DMS53 treated with DMSO at 0.1 percent for 48 hours (cell line): ENCODE data around the gene OPHN1.

Source experiments
- DNase-seq: peaks from one replicate; lab custom pipeline; 2025; ENCODE audit not compliant: unreplicated experiment; lab: John Stamatoyannopoulos, UW

OPHN1 gene

GRCh38 chrX:68254738-68255645 lies 178.3 kb downstream of the OPHN1 start:
- DNase-seq: no peak

DNA sequence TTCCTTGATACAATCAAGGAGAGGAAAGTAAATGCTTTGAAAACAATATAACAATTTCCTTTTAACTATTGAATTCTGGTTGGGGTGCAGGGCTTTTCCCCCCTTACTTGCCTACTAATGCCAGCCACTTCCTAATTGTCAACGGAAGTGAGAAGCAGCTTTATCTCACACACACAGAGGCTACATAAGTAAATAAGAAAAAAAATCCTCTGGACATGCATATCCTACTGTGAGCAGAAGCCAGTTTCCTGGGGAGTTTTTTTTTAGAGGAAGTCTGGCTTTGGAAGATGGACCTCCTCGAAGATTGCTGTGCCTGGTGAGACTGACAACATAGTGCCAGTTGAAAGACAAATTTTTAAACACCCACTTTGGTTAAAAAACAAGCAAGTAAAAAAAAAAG lies 180.6 kb downstream of the OPHN1 start:
- no peak for DNase-seq

DNA sequence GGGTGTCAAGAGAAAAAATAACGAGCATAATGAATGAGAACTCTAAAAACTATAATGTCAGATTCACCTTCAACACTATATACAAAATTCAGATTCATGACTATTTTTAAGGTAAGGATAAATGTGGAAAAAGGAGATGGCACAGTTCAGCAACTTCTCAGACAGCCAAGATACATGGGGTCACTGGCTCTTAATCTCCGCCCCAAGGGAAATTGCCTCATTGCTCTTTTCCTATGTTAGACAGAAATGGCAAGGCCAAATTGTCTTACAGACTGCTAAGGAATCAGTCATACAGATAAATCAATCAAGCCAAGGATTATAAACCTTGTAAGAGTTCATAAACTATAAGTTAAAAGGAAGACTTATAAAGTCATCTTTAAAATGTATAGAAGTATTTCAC lies 183.4 kb downstream of the OPHN1 start:
- DNase-seq: no peak

DNA sequence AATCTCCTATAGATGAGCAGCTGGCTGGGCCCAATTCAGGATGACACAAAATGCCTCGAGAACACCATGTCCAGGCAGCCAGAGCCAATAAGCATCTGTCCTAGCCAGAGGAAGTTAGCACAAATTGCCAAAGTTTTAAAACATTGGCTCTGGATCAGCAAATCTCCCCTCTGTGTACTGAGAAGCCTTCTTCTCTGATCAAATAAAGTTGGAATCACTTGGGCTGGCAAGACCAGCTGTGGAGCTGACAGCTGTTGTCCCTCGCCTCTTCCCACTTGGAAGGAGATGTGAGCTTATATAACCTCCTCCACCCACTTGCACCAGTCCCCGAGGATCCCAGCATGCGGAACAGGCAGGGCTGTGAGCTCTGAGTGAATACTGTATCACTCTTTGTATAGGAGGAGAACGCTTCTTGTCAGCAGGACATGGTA lies 183.9 kb downstream of the OPHN1 start:
- no peak for DNase-seq

DNA sequence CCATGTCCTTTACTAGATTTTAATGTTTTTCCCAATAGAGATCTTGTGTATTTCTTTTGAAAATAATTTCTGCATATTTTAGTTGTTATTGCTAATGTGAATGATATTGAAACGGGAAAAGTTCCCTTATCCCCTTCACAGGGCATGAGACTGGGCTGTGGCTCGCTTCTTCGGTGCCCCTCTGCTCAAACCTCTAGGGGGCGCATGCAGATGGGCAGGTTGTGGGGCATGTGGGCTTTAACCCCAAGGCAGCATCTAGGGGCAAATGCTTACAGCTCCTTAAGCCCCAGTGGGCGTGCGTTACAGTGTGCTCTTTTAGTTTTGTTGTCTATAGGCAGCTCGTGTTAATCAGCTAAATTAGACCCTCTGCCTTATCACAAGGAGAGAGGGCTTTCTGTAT lies 194.7 kb downstream of the OPHN1 start:
- DNase-seq: no peak

DNA sequence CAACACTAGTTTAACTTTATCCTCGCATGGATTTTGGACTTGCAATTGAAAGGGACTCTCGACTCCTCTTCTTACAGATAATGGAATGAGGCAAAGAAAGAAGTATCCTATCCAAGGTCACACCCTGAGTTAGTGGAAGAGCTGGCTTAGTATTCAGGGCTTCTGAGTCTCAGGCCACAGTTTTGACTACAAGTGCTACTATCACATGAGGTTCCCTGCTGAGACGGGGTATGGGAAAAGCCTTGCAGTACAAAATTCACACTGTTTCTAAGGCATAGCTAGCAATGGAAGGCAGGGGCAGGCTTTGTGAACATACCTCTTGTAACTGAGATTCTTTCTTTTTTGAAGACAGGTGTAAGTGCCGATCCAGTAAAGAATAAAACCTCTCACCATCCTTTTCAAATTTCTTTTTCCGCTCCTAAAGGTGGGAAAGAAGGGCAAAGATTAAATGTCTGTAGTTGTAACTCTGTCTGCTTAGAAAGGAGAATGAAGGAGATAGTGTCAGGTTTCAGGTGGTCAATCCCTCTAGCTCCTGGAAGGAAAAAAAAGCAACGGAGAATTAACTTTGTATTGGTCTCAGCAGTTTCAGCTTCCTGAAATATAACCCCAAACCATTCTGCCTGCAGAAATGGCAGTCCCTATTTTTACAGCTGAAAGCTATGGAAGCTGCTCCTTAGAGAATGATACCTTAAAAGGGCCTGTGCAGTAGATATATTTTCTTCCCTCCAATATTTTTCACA lies 199.0 kb downstream of the OPHN1 start:
- no peak for DNase-seq

- no peak for DNase-seq
Observed at GRCh38 chrX:68232206-68232605, 201.1 kb downstream of the OPHN1 start.

GRCh38 chrX:68209008-68209407 lies 224.3 kb downstream of the OPHN1 start:
- no peak for DNase-seq

GRCh38 chrX:68204521-68205038 lies 228.7 kb downstream of the OPHN1 start:
- no peak for DNase-seq

DNA sequence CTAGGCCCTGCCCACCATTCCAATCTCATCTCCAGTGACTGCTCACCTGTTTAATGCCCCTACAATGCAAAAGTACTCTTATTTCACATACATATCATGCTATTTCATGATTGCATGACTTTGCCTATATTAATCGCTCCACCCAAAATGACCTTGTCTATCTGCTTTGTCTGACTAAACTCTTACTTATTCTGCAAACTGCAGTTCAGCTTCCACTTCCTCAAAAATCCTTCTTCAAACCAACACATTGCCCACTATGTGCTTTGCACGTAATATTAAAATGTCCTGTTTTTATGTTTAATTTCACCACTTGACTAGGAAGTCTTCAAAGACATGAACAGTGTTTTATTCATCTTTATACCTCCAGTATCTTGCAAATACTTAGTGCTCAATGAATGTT lies 229.6 kb downstream of the OPHN1 start:
- no peak for DNase-seq

DNA sequence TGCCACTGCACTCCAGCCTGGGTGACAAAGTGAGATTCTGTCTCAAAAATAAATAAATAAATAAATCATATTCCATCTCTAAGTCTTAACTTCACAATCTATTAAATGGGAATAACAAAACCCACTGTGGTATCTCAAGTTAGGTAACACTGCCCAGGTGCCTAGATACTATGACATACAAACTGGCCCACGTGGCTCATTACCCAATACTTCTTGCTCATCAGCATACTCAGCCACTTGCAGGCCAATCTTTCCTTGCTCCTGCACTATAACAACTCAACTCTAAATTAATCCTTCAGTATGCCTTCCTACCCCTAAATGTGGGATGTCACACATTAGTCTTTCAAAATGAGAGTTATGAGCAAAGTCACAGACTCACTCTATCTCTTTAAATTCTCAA lies 230.1 kb downstream of the OPHN1 start:
- DNase-seq: no peak

GRCh38 chrX:68199062-68199848 lies 234.0 kb downstream of the OPHN1 start:
- no peak for DNase-seq

GRCh38 chrX:68196939-68197791 lies 236.1 kb downstream of the OPHN1 start:
- peak; percentile 73 for DNase-seq

- no peak for DNase-seq
Observed at GRCh38 chrX:68195561-68195960, 237.7 kb downstream of the OPHN1 start.

- no peak for DNase-seq
Observed at GRCh38 chrX:68193786-68194185, 239.5 kb downstream of the OPHN1 start.

DNA sequence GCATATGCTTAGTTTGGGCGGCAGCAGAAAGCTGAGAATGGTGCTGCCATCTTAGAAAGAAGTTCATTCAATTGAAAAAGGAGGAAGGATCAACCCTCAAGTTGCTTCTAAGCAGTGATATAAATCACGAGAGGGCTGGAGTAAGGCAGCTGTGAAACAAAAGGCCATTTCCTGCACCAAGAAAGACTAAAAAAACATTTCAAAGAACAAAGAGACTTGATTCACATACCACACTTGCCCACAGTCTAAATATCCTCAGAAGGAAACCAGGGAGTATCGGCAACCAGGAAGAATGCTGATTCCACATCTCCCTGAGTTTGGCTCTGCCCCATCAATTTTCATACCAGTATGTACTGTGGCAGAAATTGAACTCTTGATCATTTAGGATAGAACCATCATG lies 240.1 kb downstream of the OPHN1 start:
- no peak for DNase-seq

DNA sequence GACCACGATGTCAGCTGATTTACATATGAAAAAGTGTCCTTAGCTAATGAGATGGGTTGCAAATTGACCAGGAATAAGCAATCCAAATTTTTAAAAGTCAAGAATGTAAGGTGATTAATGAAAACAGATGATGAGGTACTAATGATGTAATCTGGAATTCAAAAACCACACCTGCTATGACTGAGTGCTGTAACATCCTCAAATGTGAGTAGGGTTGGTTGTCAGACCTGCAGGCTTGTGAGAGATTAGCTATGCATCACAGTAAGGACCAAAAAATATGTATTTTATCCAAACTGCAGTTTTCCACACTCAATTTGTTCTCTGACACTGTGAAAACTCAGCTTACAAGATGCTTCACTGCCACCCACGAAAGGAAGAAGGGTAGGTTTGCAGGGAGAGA lies 242.5 kb downstream of the OPHN1 start:
- DNase-seq: no peak

GRCh38 chrX:68186552-68187262 lies 246.6 kb downstream of the OPHN1 start:
- no peak for DNase-seq

DNA sequence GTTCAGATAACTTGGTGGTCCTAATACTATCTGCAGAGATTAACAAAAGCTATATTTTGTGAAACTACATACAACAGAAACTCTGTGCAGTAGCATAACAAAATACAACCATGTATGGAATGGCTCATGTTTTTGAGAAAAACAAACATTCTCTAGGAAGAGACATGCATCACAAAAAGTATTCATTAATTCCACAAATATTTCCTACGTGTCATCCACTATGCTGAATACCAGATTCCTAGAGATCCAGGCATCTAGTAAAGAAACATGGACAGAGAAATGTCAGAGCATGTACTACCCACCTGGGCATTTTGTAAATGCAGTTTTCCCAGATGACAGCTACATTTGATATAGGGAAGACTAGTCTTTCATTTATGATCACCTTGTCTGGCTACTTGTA lies 248.1 kb downstream of the OPHN1 start:
- no peak for DNase-seq
